ENCODE data around the gene KRTAP10-11.

DNA sequence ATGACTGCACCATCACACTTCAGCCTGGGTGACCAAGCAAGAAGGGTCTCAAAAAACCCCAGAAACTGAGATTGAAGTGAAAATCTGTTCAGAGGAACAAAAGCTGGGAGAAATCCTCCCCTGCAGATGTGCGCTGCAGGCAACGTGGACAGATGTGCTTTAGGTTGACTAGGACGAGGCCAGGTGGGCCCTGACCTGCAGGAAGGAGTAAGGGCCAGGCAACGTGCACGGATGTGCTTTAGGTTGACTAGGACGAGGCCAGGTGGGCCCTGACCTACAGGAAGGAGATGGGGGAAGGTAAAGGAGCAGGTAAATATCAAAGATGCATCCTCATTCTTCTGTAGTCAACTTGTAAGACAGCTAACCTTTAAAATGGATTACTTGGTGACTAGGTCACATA lies 38.3 kb downstream of the KRTAP10-11 start:
- TF ChIP-seq, protein P1, sequence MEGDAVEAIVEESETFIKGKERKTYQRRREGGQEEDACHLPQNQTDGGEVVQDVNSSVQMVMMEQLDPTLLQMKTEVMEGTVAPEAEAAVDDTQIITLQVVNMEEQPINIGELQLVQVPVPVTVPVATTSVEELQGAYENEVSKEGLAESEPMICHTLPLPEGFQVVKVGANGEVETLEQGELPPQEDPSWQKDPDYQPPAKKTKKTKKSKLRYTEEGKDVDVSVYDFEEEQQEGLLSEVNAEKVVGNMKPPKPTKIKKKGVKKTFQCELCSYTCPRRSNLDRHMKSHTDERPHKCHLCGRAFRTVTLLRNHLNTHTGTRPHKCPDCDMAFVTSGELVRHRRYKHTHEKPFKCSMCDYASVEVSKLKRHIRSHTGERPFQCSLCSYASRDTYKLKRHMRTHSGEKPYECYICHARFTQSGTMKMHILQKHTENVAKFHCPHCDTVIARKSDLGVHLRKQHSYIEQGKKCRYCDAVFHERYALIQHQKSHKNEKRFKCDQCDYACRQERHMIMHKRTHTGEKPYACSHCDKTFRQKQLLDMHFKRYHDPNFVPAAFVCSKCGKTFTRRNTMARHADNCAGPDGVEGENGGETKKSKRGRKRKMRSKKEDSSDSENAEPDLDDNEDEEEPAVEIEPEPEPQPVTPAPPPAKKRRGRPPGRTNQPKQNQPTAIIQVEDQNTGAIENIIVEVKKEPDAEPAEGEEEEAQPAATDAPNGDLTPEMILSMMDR (IDR thresholded peaks at IDR 0.05): no peak
- no peak for TF ChIP-seq EZH2 (IDR thresholded peaks at IDR 0.05; ENCODE audit: borderline replicate concordance, insufficient read depth, low read depth, low read length, poor library complexity, severe bottlenecking)

Data from B cell (primary cell).